Measurements from ENCODE around the gene ATXN2.
"Not testable (repeated sequence)": the region's sequence is repeated elsewhere in the genome, so short reads cannot be mapped to it uniquely, and the experiment has no call there.

The ATXN2 gene

DNA sequence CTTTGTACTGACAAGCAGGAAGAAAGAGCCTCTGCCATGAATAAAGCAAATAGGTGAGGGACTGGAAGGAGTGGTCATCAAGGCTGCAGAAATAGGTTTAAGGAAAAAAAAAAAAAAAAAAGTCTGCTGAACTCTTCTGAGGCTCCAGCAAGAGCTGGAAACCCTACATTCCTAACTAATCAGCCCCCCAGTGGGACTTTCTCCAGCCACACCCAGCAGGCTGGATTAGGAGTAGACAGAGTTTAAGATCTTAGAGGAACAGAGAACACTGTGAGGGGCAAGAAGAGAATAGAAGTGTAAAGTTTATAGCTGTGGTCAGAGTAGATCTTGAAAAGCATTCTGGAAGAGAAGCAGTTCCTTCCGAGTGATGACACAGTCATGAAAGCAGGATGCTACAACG lies 66.4 kb downstream of the ATXN2 start:
- DNase-seq = no peak
- Histone ChIP-seq H3K4me3 (ENCODE audit: low read depth, low read length) (no peak overlapping the region), H3K4me1 (no peaks in the 10 kb centered on the region), H3K36me3 (peaks cover 17% of the 10 kb centered on the region), H3K27me3 (no peaks in the 10 kb centered on the region), H3K9me3 (no peaks in the 10 kb centered on the region)
- TF ChIP-seq, protein P1, sequence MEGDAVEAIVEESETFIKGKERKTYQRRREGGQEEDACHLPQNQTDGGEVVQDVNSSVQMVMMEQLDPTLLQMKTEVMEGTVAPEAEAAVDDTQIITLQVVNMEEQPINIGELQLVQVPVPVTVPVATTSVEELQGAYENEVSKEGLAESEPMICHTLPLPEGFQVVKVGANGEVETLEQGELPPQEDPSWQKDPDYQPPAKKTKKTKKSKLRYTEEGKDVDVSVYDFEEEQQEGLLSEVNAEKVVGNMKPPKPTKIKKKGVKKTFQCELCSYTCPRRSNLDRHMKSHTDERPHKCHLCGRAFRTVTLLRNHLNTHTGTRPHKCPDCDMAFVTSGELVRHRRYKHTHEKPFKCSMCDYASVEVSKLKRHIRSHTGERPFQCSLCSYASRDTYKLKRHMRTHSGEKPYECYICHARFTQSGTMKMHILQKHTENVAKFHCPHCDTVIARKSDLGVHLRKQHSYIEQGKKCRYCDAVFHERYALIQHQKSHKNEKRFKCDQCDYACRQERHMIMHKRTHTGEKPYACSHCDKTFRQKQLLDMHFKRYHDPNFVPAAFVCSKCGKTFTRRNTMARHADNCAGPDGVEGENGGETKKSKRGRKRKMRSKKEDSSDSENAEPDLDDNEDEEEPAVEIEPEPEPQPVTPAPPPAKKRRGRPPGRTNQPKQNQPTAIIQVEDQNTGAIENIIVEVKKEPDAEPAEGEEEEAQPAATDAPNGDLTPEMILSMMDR (IDR thresholded peaks at IDR 0.05; ENCODE audit: low read depth, low read length) = no peak

DNA sequence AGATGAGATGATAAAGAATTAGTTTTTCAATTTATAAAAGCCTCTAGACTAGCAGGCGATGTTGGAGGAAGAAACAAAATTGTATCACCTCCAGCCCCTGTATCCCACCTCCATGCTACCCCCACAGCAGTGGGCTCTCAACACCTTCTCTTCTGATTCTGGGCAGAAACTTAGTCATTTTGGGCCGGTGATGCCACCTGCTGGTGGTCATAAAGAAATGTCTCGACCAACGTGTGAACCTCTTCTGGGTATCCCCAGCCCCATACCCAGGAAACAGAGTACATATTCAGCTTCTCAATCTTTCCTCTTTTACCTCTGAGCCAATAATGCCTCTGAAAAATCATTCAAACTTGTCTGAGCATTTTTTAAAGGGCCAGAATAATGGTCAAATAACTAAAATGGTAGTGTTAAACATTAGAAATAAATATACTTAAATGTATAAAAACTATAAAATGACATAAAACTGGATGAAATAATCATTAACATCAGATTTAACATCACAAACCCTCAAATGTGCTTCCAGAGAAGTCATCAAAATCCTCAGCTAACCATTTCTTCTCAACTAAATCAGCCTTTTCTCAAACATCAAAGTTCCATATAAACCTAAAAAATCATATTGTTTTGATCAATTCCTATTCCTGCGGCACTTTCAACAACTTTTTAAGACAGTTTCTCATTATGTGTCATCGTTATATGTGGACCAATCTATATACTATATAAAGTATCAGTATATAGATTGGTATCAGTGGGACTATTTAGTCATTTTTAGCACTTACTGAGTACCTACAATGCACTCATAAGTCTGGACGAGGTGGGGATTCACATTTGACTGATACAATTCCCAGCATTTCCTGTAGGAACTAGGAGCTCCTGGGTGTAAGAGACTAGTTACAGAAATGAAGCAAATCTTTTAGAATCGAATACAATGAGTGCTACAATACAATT lies 69.4 kb downstream of the ATXN2 start:
- Histone ChIP-seq H3K27me3 (no peaks in the 10 kb centered on the region), H3K9me3 (no peaks in the 10 kb centered on the region), H3K4me3 (ENCODE audit: low read depth, low read length) (no peak overlapping the region), H3K4me1 (no peaks in the 10 kb centered on the region), H3K36me3 (peaks cover 15% of the 10 kb centered on the region)
- TF ChIP-seq, protein P1 (IDR thresholded peaks at IDR 0.05; ENCODE audit: low read depth, low read length) = peak; percentile 83
- peak; percentile 58 for DNase-seq

DNA sequence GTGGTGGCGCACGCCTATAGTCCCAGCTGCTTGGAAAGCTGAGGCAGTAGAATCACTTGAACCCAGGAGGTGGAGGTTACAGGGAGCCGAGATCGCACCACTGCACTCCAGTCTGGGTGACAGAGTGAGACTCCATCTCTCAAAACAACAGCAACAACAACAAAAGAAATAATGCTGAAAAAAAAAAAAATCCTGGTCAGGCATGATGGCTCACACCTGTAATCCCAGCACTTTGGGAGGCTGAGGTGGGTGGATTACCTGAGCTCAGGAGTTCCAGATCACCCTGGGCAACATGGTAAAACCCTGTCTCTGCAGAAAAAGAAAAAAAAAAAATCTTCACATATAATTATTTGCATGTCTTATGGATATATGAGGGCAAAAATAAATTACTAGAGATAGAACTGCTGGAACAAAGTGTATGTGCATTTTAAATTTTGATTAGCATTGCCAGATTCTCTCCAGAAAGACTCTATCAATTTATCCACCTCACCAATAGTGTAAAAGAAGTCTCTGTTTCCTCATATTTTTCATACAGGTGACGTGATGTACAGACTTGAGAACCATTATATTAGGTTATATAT lies 75.4 kb downstream of the ATXN2 start:
- H3K4me3 ChIP-seq (ENCODE audit: low read depth, low read length) = no peak overlapping the region
- no peaks in the 10 kb centered on the region for H3K9me3 ChIP-seq
- DNase-seq = no peak
- H3K36me3 ChIP-seq = peaks cover 55% of the 10 kb centered on the region
- H3K27me3 ChIP-seq = no peaks in the 10 kb centered on the region
- H3K4me1 ChIP-seq = no peaks in the 10 kb centered on the region
- TF ChIP-seq, protein P1 (IDR thresholded peaks at IDR 0.05; ENCODE audit: low read depth, low read length) = no peak

DNA sequence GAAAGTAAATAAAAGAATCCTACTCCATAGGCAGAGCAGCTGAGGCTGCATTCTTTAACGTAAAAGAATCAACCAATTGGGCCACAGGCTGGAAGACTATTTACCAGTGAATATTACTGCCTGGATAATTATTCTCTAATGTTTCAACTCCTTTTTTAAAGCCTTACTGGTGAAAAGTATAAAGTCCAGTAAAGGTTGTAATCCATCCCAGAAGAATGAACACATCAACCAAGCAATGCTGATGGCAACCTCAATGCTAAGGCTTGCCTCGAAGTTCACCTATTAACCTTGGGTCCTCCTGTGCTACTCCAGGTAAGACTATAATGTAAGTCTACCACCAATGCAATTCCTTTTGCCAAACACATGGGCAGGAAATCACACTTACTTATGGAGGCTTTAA lies 77.3 kb downstream of the ATXN2 start:
- TF ChIP-seq, protein P1 (IDR thresholded peaks at IDR 0.05; ENCODE audit: low read depth, low read length) = no peak
- peaks cover 68% of the 10 kb centered on the region for H3K36me3 ChIP-seq
- no peak overlapping the region for H3K4me3 ChIP-seq (ENCODE audit: low read depth, low read length)
- H3K27me3 ChIP-seq = no peaks in the 10 kb centered on the region
- H3K9me3 ChIP-seq = no peaks in the 10 kb centered on the region
- DNase-seq = no peak
- no peaks in the 10 kb centered on the region for H3K4me1 ChIP-seq

DNA sequence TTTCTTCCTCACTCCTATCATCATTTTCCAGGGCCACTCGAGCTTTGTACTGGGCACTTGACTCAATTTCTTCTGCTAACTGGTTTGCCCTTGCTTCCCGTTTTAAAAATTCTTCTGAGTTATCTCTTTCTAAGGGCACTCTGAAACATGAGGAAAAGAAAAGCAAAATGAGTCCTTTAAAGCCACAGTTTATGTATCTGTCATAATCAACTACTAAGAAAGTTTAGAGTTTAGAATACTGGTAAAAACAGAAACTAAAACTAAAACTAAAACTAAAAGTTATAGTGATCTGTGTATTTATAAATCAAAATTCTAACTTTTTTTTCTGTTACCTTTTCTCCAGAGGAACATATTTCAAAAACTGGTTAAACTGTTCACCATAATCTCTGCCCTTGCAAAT lies 79.2 kb downstream of the ATXN2 start:
- TF ChIP-seq, protein P1 (IDR thresholded peaks at IDR 0.05; ENCODE audit: low read depth, low read length) = no peak
- Histone ChIP-seq H3K4me3 (ENCODE audit: low read depth, low read length) (no peak overlapping the region), H3K9me3 (no peaks in the 10 kb centered on the region), H3K36me3 (peaks cover 73% of the 10 kb centered on the region), H3K4me1 (no peaks in the 10 kb centered on the region), H3K27me3 (no peaks in the 10 kb centered on the region)
- no peak for DNase-seq

DNA sequence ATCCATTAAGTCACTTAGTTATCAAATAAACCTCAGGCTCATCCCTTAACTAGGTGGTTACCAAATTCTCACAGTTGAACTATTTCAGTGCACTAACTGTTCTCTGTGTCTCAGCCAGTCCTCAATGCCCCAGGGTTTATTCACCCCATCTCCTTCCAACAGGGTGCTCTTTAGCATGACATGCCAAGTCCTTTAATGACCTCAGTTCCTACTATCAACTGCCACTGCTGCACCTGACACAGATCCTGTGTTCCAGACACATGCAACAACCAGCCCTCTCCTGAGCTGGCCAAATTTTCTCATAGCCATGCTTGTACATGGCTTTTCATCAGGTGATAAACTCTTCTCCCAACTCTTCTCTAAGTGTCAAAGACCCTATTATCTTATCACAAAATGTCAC lies 80.0 kb downstream of the ATXN2 start:
- H3K4me1 ChIP-seq = no peaks in the 10 kb centered on the region
- TF ChIP-seq, protein P1 (IDR thresholded peaks at IDR 0.05; ENCODE audit: low read depth, low read length) = no peak
- H3K36me3 ChIP-seq = peaks cover 69% of the 10 kb centered on the region
- H3K9me3 ChIP-seq = no peaks in the 10 kb centered on the region
- H3K27me3 ChIP-seq = no peaks in the 10 kb centered on the region
- H3K4me3 ChIP-seq (ENCODE audit: low read depth, low read length) = no peak overlapping the region
- DNase-seq = no peak

DNA sequence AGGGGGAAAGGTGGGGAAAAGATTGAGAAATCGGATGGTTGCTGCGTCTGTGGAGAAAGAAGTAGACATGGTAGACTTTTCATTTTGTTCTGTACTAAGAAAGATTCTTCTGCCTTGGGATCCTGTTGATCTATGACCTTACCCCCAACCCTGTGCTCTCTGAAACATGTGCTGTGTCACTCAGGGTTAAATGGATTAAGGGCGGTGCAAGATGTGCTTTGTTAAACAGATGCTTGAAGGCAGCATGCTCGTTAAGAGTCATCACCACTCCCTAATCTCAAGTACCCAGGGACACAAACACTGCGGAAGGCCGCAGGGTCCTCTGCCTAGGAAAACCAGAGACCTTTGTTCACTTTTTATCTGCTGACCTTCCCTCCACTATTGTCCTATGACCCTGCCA lies 91.4 kb downstream of the ATXN2 start:
- H3K4me3 ChIP-seq (ENCODE audit: low read depth, low read length); DNase-seq; H3K9me3 ChIP-seq; H3K4me1 ChIP-seq; H3K27me3 ChIP-seq: not testable (repeated sequence)
- H3K36me3 ChIP-seq = peaks cover 68% of the 10 kb centered on the region

DNA sequence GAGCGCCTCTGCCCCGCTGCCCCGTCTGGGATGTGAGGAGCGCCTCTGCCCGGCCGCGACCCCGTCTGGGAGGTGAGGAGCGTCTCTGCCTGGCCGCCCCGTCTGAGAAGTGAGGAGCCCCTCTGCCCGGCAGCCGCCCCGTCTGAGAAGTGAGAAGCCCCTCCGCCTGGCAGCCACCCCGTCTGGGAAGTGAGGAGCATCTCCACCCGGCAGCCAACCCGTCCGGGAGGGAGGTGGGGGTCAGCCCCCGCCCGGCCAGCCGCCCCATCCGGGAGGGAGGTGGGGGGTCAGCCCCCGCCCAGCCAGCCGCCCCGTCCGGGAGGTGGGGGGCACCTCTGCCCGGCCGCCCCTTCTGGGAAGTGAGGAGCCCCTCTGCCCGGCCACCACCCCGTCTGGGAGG lies 91.9 kb downstream of the ATXN2 start:
- not testable (repeated sequence) for DNase-seq; H3K4me1 ChIP-seq; H3K27me3 ChIP-seq; H3K9me3 ChIP-seq; H3K4me3 ChIP-seq (ENCODE audit: low read depth, low read length)
- peaks cover 66% of the 10 kb centered on the region for H3K36me3 ChIP-seq

Data from BE2C (cell line).